Breast epithelium (tissue), 3 donors: Measurements from ENCODE around the gene FCSK.

Experiments used
- POLR2A ChIP-seq: fragments of 450-650 bp; IDR thresholded peaks from one replicate; pipeline ENCODE4 v1.6.1; 2016; ENCODE audit warnings: antibody characterized with exemption, mild to moderate bottlenecking, moderate library complexity
- TF ChIP-seq, protein P1 (sequence below), 3 donors: fragments of 450-650 bp; IDR thresholded peaks; one replicate each; pipeline ENCODE4 v1.5.1; 2016 to 2017; ENCODE audit warnings: antibody characterized with exemption in 3 of 3, mild to moderate bottlenecking in 3 of 3, moderate library complexity in 3 of 3

DNA sequence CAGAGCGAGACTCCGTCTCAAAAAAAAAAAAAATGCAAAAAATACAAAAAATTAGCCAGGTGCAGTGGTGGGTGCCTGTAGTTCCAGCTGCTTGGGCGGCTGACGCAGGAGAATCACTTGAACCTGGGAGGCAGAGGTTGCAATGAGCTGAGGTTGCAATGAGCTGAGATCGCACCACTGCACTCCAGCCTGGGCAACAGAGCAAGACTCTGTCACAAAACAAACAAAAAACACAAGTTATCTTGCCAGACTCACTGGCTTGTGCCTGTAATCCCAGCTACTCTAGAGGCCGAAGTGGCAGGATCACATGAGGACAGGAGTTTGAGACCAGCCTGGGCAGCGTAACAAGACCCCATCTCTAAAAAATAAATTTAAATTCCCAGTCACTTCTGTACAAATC lies 12.1 kb upstream of the FCSK start:
- TF ChIP-seq POLR2A = no peak
- TF ChIP-seq, protein P1, sequence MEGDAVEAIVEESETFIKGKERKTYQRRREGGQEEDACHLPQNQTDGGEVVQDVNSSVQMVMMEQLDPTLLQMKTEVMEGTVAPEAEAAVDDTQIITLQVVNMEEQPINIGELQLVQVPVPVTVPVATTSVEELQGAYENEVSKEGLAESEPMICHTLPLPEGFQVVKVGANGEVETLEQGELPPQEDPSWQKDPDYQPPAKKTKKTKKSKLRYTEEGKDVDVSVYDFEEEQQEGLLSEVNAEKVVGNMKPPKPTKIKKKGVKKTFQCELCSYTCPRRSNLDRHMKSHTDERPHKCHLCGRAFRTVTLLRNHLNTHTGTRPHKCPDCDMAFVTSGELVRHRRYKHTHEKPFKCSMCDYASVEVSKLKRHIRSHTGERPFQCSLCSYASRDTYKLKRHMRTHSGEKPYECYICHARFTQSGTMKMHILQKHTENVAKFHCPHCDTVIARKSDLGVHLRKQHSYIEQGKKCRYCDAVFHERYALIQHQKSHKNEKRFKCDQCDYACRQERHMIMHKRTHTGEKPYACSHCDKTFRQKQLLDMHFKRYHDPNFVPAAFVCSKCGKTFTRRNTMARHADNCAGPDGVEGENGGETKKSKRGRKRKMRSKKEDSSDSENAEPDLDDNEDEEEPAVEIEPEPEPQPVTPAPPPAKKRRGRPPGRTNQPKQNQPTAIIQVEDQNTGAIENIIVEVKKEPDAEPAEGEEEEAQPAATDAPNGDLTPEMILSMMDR (IDR thresholded peaks at IDR 0.05) = no peak
